HG03095 (cell line): ENCODE results near the gene ADAMTSL3.

Experiments
- ATAC-seq: cut with Tn5 transposase; IDR thresholded peaks from one replicate; pipeline ENCODE4 v1.9.1; 2021; ENCODE audit warnings: moderate library complexity; ENCODE audit not compliant: unreplicated experiment

The ADAMTSL3 gene

DNA sequence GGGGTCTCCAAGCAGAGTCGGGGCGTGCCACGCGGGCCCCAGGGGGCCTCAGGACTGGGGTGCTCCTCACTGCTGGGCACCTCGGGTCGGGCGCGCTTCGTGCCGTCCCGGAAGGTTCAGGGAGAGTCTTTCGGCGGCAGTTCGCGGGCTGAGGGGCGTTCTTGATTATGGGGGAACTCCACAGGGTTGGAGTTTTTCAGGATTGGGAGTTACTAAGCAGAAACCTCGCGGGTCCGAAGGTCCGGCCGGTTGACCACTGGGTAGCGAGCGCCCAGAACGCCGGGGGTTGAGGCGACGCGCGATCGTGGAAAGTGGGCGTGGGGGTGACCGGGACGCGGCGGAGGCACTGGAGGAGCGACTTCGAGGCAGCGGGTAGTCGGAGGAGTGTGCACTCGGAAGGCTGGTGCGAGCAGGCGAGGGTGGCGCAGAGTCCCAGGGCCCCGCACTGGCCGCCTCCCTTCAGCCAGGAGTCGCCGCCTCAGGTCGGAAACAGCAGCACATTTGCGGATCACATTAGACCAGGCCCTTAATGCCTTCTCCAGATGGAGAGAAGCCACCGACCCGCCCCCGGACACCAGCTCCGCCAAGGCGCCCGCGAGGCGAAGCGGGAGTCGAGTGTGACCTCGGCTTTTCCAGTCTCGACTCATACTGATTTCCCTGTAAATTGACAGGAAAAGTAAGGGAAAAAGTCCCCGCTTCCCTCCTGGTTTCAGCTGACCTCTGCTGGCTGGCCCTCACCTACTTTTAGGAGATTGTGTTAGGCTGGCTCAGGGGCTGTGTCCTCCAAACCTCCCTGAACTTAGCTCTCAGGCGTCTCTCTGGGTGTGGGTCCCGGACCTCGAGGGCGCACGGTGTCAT, 685 bp downstream of the ADAMTSL3 start:
- ATAC-seq, result no peak

DNA sequence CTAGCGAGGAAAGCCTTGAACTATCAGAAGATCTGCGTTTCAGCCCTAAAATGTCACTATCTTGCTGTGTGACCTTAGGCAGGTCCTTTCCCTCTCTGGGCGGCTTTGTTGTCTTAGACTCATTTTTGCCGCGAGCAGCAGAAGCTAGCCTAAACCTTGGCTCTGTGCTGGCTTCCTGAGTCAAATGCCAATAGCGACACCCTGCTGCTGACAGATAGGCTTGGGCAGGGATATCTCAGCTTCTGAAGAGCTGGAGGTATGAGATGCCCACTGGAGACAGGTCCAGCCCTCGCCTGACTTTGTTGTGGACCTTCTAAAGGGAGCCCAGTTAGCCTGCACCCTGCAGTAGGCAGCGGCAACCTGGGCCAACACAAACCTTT, 1.3 kb downstream of the ADAMTSL3 start:
- ATAC-seq, result no peak

DNA sequence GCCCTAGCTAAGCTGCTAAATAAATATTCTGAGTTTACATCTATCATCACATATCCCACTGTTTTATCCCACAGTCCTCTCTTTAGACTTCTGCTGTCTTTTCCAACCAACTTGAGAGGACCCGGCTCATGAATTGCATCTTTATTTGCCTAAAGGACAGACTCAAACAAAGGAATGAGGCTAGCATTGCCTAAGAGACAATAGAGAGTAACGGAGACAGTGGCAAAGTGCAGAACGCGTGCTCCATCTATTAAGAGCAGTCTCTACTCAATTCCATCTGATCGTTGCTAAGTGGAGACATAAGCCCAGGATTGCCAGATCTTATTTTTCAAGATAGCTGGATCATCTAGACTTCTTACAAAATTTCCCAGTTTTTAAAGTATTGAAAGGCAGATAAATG, 2.3 kb downstream of the ADAMTSL3 start:
- no peak for ATAC-seq

DNA sequence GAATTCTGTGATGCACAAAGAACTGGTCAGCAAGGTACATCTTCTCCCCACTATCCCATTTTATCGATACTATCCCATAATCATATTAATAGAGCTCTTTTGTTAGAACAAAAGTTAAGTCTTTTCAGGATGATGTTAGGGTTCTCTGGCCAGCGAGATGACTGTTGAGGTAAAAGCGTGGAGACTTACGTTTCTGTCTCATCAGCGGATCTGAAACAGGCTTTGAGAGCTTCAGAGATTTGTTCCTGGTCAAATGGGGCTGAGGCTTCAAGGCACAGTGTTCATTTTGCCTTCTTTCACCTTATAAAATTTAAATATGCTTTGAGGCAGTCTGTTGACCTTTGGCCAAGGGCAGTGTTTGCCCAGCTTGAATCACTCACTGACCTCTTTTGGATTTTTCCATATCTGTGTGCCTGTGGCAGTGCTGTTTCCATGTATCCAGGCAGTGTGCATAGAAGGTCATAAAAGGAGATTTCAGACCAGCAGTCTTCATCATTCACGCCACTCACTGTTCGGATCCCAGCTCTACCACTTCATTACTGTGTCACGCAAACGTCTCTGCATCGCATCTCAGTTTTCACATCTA, 3.1 kb downstream of the ADAMTSL3 start:
- no peak for ATAC-seq

DNA sequence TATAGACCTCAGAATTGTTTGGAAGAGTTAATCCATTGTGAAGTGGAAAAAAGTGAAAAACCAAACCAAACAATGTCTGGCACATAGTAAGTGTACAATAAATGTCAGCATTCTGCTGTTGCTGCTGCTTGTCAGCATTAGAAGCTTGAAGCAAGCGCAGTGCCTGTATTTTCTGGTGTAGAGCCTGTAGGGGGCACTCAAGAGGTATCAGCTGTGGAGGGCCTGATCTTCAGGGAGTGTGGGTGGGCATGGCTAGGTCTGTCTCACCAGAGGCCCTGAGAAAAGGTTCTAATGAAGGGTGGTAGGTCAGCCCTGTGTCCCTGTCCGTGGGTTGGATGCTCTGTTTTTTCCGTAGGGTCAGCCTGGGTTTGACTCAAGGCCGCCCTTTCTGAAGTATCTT, 3.6 kb downstream of the ADAMTSL3 start:
- no peak for ATAC-seq

DNA sequence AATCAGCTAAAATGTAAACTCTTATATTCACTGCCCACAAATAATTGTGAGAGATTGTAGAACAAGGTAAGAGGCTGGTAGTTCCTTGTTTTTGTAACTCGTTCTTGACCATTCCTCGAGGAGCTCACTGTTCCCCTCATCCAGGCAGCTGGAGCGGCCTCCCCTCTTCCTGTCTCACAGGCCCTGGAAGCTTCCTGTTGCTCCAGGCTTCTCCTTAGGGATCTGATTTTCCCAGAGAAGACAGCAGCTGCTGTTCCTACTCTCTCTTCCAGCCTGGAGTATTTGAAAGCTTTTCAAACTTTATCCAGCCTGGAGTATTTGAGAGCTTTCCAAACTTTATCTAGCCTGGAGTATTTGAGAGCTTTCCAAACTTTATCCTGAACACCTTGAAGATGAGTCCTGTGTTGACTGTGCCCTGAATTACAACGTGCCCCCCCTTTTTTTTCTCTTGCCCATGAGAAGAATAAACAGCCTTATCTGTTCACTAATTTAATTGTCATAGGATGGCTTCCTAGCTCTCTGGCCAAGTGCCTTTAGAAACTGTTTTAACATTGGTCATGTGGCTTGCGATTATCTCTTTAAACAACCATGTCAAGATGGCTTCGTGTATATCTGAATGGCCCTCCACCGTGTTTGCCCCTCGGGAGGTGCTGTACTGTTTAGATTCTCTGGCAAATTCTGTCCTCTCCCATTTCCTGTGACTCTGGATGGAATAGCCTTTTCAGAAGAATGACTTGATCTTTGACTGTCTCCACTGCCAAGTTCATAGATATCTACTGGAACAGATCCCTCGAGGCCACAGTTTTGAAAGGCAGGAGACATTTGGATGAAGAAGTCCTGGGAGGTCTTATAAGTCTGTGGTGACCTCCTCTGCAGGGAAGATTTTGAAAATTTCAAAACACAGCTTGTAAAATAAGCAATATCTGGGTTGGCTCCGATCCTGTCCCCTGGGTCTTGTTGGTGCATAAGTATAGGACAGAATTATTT, 4.8 kb downstream of the ADAMTSL3 start:
- no peak for ATAC-seq

DNA sequence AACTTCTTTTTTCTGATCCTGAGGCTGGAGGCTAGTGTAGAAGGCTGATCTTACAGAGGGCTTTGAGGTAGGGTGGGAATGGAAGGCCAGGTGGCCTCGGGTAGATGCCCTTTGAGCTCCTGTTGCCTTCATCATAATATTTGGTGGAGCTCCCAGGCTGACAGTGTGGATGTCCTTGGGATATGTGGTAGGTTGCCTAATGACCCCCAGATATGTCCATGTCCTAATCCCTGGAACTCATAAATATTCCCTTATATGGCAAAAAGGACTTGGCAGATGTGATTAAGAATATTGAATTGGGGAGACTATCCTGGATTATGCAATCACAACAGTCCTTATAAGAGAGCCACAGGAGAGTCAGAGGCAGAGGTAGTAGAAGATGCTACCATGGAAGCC, 5.5 kb downstream of the ADAMTSL3 start:
- no peak for ATAC-seq

DNA sequence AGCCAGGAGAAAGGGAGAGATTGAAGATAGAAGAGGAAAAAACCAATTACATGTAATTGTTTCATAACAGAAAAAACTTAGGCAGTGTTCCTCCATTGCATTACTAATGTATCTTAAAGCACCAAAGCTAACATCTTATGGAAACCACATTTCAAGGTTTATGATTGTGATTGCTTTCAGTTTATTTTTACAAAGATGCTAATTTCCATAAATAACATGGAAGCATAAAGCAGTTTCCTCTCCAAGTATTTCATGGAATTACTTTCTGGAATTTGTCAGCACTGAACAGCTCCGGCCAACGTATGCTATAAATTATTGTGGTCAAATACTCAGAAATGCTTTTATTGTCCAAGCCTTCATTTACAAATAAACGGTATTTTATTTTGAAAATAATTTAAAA, 11.6 kb downstream of the ADAMTSL3 start:
- ATAC-seq, result no peak

DNA sequence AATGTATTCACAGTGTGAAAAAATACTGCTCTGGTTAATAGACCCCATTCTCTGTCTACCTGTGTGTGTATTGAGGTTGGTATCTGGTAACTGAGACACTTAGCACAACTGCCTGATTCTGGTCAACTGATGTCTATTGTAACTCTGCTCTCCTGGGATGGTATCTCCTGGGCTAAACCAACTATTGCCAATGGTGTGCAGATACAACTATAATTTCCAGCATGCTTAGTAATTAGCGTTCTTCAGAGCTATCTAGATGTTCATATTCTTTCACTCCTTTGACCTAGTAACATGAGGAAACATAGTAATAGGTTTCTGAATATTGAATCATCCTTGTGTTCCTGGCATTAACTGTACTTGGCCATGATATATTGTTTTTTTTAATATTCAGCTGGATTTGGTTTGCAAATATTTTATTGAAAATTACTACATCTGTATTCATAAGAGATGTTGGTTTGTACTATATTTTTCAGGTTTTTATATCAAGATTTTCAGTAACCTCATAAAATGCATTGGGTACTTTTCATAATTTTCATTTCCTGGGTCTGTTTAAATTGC, 16.8 kb downstream of the ADAMTSL3 start:
- ATAC-seq, result no peak

DNA sequence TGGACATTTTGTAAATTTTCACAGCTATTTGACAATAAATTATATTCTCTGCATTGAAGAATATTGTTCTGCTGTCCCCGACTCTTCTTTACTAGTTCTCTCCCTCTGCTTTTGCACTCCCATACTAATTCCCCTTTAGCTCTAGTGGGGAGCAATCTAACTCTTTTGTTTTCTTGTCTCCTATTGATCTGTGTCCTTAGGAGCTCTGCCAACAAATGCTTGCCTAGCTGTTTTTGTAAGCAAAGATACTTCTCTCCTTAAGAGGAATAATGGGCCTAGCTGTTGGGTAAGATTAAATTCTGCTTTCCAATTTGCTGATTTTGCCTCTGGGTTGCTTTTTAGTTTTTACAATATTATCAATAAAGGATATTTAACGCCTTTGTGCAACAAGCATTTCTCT, 17.7 kb downstream of the ADAMTSL3 start:
- no peak for ATAC-seq

DNA sequence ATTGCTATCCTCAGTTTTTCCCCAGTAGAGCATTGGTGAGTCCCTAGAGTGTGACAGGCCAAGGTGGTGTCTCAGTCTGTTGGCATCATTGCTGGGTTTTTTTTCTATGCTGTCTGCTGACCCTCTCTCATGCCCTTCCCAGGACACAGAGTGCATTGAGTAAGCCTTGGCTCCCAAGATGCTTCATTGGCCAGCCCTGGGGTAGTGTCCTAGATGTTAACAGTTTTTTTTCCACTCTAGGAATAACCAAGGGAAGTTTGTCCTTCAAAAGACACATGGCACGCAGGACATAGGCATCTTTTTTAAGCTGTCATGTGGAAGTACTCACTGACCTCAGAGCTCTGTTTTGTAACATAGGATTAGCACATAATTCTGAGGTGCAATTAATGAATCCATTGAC, 19.5 kb downstream of the ADAMTSL3 start:
- no peak for ATAC-seq

DNA sequence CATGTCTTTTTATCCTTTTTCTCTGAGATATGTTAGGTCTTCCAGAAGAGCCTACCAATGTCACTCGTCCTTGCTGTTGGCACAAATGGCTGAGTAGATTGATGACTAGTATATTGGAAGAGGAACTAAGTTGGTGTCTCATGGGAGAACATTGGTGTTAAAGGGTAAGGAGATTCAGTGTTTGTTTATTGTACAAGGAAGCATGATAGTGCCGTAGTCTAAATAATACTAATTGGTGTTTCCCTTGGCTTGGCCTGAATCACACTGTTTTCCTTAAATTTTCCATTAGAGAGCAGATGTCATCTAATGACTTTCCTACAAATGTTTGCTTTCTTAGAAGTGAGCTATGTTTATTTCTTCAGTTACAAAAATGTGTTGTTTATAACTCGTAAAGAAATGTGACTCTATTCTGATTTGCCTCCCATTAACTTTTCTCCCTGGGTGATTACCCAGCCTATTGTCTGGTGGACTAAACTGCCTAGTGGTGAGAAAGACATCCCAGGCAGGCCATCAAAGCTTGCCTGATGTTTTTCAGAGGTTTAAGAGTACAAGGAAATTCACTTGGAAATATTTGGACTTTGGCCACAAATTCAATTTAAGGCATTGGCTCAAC, 28.7 kb downstream of the ADAMTSL3 start:
- ATAC-seq, result no peak

DNA sequence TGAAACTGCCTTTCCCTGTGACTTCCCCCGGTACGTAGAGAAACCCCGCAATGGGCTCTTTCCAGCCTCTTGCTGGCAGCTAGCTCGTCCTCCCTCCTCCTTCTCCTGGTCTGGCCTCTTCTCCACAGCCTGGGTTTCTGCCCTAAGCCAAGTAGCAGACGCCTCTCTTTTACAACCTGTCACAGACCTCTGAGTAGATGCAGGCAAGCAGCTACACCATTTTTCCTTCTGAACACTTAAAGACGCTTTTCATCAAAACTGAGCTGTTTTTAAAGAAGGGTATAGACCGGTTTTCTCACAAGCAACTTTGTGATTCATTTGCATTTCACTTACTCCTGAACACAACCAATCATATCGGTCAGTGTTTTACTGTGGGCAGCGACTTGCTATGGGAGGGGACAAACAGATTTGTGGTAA, 32.0 kb downstream of the ADAMTSL3 start:
- no peak for ATAC-seq

DNA sequence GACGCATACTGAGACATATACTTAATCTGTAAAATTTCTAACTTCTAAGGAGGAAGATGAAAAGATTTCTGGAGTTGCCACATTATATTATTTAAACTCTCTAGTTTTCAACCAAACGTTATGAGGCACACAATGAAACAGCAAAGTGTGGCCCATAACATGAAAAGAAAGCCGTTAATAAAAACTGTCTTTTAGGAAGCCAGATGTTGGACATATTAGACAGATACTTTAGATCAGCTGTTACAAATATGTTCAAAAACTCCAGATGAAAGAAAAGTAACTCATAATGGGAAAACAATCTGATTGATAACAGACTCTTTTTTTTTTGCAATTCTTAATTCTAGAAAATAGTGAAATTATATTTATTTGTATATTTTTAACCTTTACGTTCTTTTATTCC, 34.3 kb downstream of the ADAMTSL3 start:
- ATAC-seq, result no peak

DNA sequence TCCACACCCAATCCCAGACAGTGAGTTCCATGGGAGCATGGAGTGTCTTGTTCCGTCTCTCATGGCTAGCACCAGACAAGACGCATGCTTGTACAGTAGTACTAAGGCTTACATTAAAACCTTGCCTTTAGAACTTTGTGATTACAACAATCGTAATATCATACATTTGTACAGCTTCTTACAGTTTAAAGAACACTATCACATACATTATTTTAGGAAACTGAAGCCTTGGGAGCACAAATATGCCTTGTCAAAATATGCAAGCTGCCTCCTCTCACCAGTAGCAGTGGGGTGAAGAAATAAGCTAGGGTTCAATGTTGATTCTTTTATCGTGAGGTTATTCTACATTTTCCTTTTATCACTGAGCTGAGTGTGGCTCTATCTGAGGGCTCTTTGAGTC, 36.8 kb downstream of the ADAMTSL3 start:
- no peak for ATAC-seq

DNA sequence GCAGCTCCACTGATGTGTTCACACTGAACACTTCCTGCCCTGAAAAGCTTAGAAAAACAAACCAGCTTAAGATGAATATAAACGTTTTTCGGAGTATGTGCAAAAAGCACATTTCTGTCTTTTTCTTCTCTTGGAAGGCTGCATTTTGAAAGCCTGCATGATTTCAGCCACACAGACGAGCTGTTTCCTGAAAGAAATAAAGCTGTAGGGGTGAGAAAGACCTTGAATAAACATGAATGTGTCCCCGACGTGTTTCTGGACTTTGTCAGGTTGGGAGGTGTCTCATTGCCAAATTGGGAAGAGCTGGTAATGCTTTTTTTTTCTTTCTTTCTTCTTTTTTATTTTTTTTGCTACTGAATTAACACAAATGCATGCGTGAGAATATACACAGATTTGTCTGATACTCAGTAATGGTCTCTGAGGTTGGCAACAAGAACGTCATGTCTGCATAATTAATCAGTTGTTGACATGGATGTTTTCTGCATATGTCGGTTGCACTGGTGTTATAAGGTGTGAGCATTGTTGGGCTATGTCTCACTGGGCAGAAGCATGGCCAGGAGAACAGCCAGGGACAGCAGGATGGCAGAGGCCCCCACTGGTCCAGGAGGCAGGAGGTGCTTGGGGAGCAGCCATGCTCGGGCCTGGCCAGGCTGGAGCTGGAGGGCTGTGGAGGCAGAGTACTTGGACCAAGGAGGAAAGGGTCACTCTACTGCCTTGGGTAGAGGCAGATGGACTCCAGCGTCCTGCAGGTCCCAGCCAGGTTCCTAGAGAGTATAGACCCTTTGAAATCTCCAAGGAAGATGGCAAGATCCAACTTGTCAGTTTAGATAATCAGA, 39.0 kb downstream of the ADAMTSL3 start:
- no peak for ATAC-seq

DNA sequence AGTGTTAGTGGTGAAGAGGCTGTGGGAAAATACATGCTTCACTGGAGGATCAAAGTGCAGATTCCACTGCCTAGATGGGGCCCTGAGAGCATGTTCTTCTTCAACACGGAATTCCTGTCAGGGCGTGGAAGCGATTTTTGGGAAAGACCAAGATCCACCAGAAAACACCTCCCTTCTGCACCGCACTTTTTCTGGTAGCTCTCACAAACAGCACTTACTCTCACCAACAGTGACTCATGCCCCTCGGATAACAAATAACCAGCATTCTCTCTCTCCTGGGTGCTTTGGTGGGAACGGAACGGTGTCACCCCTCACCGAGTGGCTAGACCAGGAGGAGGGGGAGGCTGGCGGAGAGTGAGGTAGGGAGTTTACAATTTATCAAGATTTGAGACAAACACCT, 40.1 kb downstream of the ADAMTSL3 start:
- ATAC-seq, result no peak

DNA sequence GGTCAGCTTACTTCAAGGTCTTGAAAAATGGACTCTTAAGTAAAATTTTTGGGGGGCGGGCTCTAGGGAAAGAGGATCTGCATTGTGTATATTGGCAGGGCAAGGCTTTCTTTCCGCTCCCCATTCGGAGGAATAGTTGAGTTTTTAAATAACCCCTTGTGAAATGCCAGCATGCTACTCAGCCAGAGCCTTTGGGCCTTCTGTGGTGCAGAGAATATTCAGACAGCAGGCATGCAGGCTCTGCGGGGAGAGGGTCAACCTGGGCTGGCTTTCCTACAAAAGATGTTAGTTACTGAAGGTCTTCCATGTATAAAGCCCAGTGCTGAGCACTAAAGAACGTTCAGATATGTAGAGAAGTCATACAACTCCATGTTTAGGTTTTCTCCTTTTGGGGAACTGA, 40.6 kb downstream of the ADAMTSL3 start:
- ATAC-seq, result no peak

DNA sequence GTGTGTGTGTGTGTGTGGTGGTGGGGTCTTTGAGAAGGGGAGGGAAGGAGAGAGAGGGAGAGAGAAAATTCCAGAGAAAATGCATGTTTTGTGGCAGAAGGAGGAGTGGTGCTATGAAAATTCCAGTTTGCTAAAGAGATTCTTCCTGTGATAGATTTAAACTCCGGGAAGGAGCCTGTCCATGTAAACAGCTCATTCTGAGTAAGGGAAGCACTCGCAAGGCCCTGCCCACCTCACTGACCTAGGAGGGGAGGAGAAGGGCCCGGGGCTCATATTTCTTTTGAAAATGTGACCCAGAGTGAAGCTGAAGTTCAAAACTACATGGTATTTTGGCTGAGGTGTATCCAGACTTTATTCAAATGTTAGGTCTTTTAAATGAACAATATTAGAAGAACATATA, 41.3 kb downstream of the ADAMTSL3 start:
- no peak for ATAC-seq

DNA sequence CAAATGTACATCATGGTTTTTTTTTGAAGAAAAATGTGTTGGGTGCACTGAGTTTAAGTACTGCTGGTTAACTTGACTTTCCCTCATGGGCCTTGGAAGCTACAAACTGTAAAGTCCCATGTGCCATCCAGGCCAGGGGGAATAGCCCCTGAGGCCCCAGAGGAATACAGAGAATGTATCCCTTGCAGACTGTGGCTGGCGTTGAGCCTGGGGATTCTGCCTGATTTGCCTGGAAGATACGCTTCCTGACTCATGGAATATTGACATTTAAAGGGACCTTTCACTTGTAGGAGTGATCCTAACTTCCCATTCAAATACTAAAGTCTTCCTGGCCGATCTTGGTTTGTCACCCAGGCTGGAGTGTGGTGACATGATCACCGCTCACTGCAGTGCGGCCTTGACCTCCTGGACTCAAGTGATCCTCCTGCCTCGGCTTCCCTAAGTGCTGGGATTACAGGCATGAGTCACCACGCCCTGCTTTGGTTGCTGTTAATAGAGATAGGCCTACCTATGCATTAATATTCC, 42.0 kb downstream of the ADAMTSL3 start:
- no peak for ATAC-seq
